Inflammatory macrophage treated with lipopolysaccharide for 1 hour (primary cell): ENCODE measurements around the gene SOX21.
"Not testable (repeated sequence)": the region's sequence is repeated elsewhere in the genome, so short reads cannot be mapped to it uniquely, and the experiment has no call there.

Experiments
- DNase-seq, 2 donors: peaks; one replicate each; pipeline ENCODE4 v3.0.0-alpha.2; 2020 to 2022

Gene SOX21

GRCh38 chr13:94712287-94712811, at the start of gene SOX21:
Gene SOX21, minus strand, starts transcription at chr13:94712545. Its CDS starts 496 bp downstream, at chr13:94712049.
- DNase-seq, result no peak

- no peak for DNase-seq
Measured at GRCh38 chr13:94761407-94761806, 49.1 kb upstream of the SOX21 start.

GRCh38 chr13:94759120-94759728, 46.9 kb upstream of the SOX21 start:
- DNase-seq, result no peak

GRCh38 chr13:94758436-94758960, 46.2 kb upstream of the SOX21 start:
- DNase-seq, result no peak

GRCh38 chr13:94753327-94753726, 41.0 kb upstream of the SOX21 start:
- DNase-seq, result no peak

- DNase-seq, result no peak
Measured at GRCh38 chr13:94749162-94749561, 36.8 kb upstream of the SOX21 start.

GRCh38 chr13:94739235-94739634, 26.9 kb upstream of the SOX21 start:
- DNase-seq, result no peak

GRCh38 chr13:94731028-94731427, 18.7 kb upstream of the SOX21 start:
- DNase-seq, result no peak

- DNase-seq, result not testable (repeated sequence)
Measured at GRCh38 chr13:94729941-94730340, 17.6 kb upstream of the SOX21 start.

- no peak for DNase-seq
Measured at GRCh38 chr13:94726425-94726824, 14.1 kb upstream of the SOX21 start.

GRCh38 chr13:94722609-94723345, 10.4 kb upstream of the SOX21 start:
- DNase-seq, result no peak

GRCh38 chr13:94718697-94719096, 6.4 kb upstream of the SOX21 start:
- DNase-seq, result not testable (repeated sequence)

GRCh38 chr13:94717916-94718315, 5.6 kb upstream of the SOX21 start:
- DNase-seq, result no peak

- DNase-seq, result no peak
Measured at GRCh38 chr13:94716016-94716415, 3.7 kb upstream of the SOX21 start.

- DNase-seq, result no peak
Measured at GRCh38 chr13:94713561-94714182, 1.3 kb upstream of the SOX21 start.

- peak in 1 of 2 donors; percentile 21 for DNase-seq
Measured at GRCh38 chr13:94712812-94713560, 641 bp upstream of the SOX21 start.

- no peak for DNase-seq
Measured at GRCh38 chr13:94711561-94712286, 621 bp downstream of the SOX21 start.

GRCh38 chr13:94710881-94711560, 1.3 kb downstream of the SOX21 start:
- no peak for DNase-seq

GRCh38 chr13:94710065-94710781, 2.1 kb downstream of the SOX21 start:
- DNase-seq, result no peak

GRCh38 chr13:94709001-94709834, 3.1 kb downstream of the SOX21 start:
- DNase-seq, result no peak
